ENCODE measurements around the gene TRIM72. TPM values are rescaled to one million over a fixed set of nuclear protein-coding genes. Genes with fewer than 3 reads are reported as not detected.
"Not testable (repeated sequence)": the region's sequence is repeated elsewhere in the genome, so short reads cannot be mapped to it uniquely, and the experiment has no call there.

The TRIM72 gene
- total RNA-seq, 6 experiments from 2014 or later, result 0.06 TPM; not detected in 5

- ATAC-seq, result no peak
- DNase-seq, result no peak
- H3K36me3 ChIP-seq, result peaks cover 20 to 64% (median 37%) of the 10 kb centered on the region in 4 donors
- no peak for TF ChIP-seq CTCF (IDR thresholded peaks at IDR 0.05)
- TF ChIP-seq POLR2A (IDR thresholded peaks at IDR 0.05), result no peak
- no peaks in the 10 kb centered on the region for H3K4me1 ChIP-seq
- H3K9me3 ChIP-seq, result no peaks in the 10 kb centered on the region
- intact Hi-C loops (cut with DNase I), result no loop called here
- no peak overlapping the region for H3K27ac ChIP-seq
- H3K27me3 ChIP-seq, result no peaks in the 10 kb centered on the region
- H3K4me3 ChIP-seq, result no peak overlapping the region
- 80% methylated on average over 1 of the region's 2 CpGs for WGBS (ENCODE audit: insufficient coverage, low coverage, low lambda C conversion rate, missing lambda C conversion rate)
These were observed 20.0 kb upstream of the TRIM72 start for GRCh38 chr16:31193874-31194273.

- intact Hi-C loops (cut with DNase I), result no loop called here
- no peaks in the 10 kb centered on the region for H3K27me3 ChIP-seq
- no peak overlapping the region for H3K4me3 ChIP-seq
- TF ChIP-seq CTCF (IDR thresholded peaks at IDR 0.05) (no peak), POLR2A (IDR thresholded peaks at IDR 0.05) (no peak)
- no peaks in the 10 kb centered on the region for H3K4me1 ChIP-seq
- ATAC-seq, result no peak
- no peaks in the 10 kb centered on the region for H3K9me3 ChIP-seq
- H3K27ac ChIP-seq, result no peak overlapping the region
- WGBS (ENCODE audit: insufficient coverage, low coverage, low lambda C conversion rate, missing lambda C conversion rate), result 84% methylated on average over 4 of the region's 7 CpGs
- no peak for DNase-seq
- H3K36me3 ChIP-seq, result peaks cover 16 to 53% (median 29%) of the 10 kb centered on the region in 4 donors
These were observed 19.0 kb upstream of the TRIM72 start for GRCh38 chr16:31194898-31195297.

GRCh38 chr16:31195861-31196260 is 18.1 kb upstream of the TRIM72 start:
- H3K9me3 ChIP-seq; DNase-seq; H3K4me3 ChIP-seq; H3K4me1 ChIP-seq; ATAC-seq; H3K27me3 ChIP-seq; H3K27ac ChIP-seq; intact Hi-C loops (cut with DNase I): not testable (repeated sequence)
- WGBS (ENCODE audit: insufficient coverage, low coverage, low lambda C conversion rate, missing lambda C conversion rate), result 94% methylated on average over 3 of the region's 11 CpGs
- peaks cover 8 to 44% (median 21%) of the 10 kb centered on the region in 4 donors for H3K36me3 ChIP-seq

DNA sequence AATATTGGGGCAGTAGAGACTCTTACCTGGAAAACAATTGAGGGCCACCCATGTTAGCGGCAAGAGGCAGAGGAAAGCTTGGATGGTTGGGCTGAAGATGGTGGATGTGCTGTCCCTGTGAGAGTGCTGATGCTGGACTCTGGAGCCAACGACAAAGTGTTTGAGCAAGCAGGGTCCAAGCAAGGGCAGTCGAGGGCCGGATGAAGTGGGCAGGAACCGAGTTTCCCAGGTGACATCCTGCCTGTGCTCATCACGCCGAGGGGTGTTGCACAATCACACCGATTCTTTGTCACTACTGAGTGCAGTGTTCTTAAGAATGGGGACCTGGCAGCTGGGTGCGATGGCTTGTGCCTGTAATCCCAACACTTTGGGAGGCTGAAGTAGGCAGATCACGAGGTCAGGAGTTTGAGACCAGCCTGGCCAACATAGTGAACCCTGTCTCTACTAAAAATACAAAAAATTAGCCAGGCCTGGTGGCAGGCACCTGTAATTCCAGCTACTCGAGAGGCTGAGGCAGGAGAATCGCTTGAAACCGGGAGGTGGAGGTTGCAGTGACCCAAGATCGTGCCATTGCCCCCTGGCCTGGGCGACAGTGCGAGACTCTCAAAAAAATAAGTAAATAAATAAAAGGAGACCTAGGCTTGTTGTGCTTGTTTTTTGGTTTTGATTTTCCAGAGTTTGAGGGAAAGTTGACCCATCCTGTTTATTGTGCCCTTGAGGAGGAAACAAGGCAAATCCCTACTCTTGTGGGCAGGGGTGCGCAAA is 17.4 kb upstream of the TRIM72 start:
- Histone ChIP-seq H3K36me3 (peaks cover 5 to 37% (median 15%) of the 10 kb centered on the region in 4 donors), H3K4me3 (no peak overlapping the region), H3K4me1 (peaks cover 0 to 8% (median 0%) of the 10 kb centered on the region in 4 donors), H3K27ac (no peak overlapping the region), H3K27me3 (no peaks in the 10 kb centered on the region), H3K9me3 (no peaks in the 10 kb centered on the region)
- TF ChIP-seq POLR2A (IDR thresholded peaks at IDR 0.05) (no peak), CTCF (IDR thresholded peaks at IDR 0.05) (no peak)
- WGBS (ENCODE audit: insufficient coverage, low coverage, low lambda C conversion rate, missing lambda C conversion rate), result 66% methylated on average over 16 of the region's 17 CpGs
- intact Hi-C loops (cut with DNase I), result no loop called here
- no peak for DNase-seq
- ATAC-seq, result peak in 3 of 4 donors; percentile 28 to 43 (median 33)

DNA sequence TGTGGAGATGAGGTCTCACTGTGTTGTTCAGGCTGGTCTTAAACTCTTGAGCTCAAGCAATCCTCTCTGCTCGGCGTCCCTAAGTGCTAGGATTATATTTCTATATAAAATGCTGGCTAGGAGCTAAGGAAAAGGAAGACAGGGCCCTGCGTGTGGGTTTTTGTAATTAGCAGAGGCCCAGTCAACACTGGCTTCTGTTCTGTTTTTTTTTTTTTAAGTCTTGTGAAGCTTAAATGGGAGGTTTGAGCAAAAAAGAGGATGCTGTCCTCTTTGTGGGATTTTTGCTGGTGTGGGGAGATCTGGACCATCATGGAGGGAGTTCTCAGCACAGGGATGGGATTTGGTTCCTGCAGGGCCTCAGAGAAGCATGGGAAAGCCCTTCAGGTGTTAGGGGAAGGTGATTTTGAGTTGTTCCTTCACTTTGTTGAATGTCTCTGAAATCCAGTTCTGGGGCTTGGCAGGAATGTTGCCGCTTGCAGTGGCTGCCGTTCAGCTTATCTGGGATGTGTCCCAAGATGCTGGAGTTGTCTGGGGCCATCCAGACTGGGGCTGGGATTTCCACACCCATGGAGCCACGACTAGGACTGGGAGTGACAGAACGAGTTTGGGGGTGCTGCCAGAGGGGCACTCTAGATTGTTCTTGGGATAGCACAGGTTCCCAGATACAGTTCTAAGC is 15.6 kb upstream of the TRIM72 start:
- no peak for TF ChIP-seq POLR2A (IDR thresholded peaks at IDR 0.05)
- TF ChIP-seq CTCF (IDR thresholded peaks at IDR 0.05), result no peak
- Histone ChIP-seq H3K36me3 (peaks cover 0 to 20% (median 5%) of the 10 kb centered on the region in 4 donors), H3K4me3 (no peak overlapping the region), H3K27ac (no peak overlapping the region), H3K9me3 (no peaks in the 10 kb centered on the region), H3K27me3 (no peaks in the 10 kb centered on the region), H3K4me1 (peaks cover 0 to 17% (median 0%) of the 10 kb centered on the region in 4 donors)
- DNase-seq (no peak), ATAC-seq (no peak)
- 64% methylated on average over 4 of the region's 7 CpGs for WGBS (ENCODE audit: insufficient coverage, low coverage, low lambda C conversion rate, missing lambda C conversion rate)
- intact Hi-C loops (cut with DNase I), result no loop called here
